HG02973 (cell line): ENCODE data around the gene FBXL13.
"Not testable (repeated sequence)": the region's sequence is repeated elsewhere in the genome, so short reads cannot be mapped to it uniquely, and the experiment has no call there.

Experiments
- ATAC-seq: cut with Tn5 transposase; IDR thresholded peaks from one replicate; pipeline ENCODE4 v1.9.1; 2021; ENCODE audit warnings: moderate library complexity; ENCODE audit not compliant: unreplicated experiment

Gene FBXL13

DNA sequence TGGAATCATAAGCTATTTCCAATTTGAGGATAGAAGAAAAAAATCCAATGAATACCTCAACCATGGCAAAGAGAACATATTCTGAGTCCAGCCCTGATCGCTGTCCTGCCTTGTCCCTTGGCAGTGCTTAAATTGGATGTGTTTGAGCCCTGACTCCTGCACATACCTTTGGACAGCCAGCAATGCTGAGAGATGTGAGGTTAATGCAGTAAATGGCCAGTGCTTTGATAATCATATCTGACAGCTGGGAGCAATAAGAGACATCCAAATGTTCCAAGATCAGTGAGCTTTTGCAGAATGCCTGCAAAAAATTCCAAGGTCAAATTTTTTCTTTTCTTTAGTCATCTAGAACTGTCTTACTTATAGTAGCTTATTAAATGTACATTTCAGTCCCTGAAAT is 241.9 kb downstream of the FBXL13 start:
- no peak for ATAC-seq

DNA sequence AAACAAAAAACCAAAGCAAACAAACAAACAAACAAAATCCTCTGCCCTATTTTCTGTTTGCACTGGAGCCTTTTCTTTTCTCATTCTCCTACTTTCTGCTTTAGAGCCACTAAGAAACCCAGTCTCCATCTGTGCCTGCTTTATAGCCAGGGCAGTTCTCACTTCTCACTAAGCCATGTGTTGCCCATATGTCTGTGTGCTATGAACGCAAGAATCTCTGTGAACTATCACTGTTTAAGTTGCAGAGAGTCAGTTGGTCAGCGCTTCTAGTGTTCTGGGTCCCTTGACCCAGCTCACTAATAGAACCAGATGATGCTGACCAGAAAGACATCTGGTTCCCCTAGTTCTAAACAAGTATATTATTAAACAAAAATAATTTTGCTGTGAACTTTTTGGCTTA is 244.4 kb downstream of the FBXL13 start:
- no peak for ATAC-seq

DNA sequence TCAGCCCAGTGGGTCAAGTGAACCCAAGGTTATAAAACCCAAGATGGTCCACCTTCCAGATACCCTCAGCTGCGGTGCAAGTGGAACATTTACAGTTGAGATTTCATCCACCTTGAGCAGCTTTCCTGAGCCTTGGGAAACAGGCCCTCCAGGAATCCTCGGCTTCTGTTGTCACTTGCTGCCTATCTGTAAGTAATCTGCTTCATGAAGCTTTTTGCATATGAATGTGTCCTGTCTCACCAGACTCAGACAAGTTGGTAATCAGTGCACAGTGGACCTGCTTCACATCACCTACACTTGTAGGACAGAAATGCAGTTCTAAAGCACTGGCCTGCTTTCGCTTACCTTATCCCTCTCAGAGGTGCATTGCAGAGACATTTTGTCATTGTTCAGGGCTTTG is 245.5 kb downstream of the FBXL13 start:
- no peak for ATAC-seq

GRCh38 chr7:102828286-102828685 is 246.3 kb downstream of the FBXL13 start:
- ATAC-seq: no peak

- no peak for ATAC-seq
These were observed 251.0 kb downstream of the FBXL13 start for GRCh38 chr7:102823390-102824119.

GRCh38 chr7:102821994-102822747 is 252.4 kb downstream of the FBXL13 start:
- ATAC-seq: no peak

DNA sequence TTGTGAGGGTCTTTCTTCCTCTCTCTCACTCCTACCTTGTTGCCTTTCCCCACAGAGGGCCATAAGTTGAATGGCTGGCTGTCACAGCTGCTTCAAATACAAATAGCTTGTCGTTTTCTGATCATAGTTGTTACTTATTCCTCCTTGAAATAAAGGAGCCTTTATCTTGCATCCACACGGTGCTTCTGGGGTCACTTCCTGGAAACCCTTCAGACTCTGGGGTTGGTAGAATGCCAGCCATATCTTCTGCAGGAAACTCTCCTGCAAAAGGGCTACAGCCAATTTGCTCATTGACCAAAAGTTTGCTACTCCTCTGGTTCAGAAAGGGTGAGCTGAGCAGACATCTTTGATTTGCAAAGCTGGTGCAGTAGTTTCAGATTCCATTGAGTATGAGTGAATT is 255.4 kb downstream of the FBXL13 start:
- no peak for ATAC-seq

GRCh38 chr7:102817616-102818573 is 256.7 kb downstream of the FBXL13 start:
- no peak for ATAC-seq

- ATAC-seq: no peak
These were observed 260.5 kb downstream of the FBXL13 start for GRCh38 chr7:102814025-102814471.

DNA sequence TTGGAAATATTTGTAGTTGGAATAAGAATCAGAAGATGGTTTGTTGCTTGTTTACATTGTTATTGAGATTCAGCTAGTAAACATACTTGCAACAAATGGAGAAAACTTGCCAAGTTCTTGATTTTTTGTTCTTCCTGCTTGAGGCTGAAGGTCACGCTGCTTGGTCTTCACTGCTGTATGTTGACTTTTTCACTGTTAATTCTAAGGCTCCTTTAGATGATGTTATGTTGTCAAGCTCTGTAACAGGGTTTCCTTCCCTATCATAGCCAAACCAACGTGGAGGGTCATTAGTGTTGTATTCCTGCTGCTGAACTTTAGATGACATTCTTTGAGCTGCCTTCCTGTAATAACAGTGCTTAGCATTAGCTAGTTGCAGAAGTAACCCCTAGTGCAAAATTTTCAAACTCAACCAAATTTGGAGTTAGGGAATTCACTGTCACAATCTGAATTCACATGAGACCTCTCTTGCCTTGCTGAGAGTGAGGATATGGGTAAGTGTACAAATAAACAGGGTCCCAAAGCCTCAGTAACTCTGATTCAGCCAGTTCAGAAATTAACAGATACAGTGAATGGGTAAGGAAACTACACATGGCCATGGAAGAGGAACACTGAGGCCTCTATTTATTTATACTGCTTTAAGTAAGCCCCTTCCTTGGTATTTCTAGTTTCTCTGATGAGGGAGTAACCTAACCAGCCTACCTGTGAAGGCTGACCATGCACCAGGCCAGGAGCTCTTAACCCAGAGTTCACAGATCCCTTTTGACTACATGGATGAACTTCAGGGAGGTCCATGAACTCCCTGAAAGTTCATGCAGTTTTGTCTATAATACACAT is 261.2 kb downstream of the FBXL13 start:
- no peak for ATAC-seq

GRCh38 chr7:102811942-102812678 is 262.5 kb downstream of the FBXL13 start:
- no peak for ATAC-seq

GRCh38 chr7:102810916-102811315 is 263.7 kb downstream of the FBXL13 start:
- ATAC-seq: no peak

DNA sequence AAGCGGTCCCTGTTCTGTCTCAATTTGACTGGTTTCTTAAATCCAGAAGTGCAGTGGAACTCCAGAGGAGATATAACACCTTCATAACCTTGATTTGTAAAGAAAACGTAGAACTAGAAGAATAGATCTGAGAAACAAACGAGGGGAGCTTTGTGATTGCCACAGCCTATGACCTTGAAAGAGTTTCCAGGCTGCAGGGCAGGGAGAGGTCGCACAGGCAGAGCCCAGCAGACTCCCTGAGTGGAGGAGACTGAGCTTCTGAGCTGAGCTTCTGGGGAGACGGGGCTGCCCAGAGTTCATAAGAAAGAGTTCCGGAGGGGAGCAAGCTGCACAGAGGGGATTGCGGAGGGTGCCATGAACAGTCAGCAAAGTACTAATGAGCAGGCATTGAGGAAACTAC is 268.0 kb downstream of the FBXL13 start:
- ATAC-seq: no peak

- not testable (repeated sequence) for ATAC-seq
These were observed 278.5 kb downstream of the FBXL13 start for GRCh38 chr7:102795987-102796595.

GRCh38 chr7:102794567-102794966 is 280.0 kb downstream of the FBXL13 start:
- ATAC-seq: not testable (repeated sequence)

DNA sequence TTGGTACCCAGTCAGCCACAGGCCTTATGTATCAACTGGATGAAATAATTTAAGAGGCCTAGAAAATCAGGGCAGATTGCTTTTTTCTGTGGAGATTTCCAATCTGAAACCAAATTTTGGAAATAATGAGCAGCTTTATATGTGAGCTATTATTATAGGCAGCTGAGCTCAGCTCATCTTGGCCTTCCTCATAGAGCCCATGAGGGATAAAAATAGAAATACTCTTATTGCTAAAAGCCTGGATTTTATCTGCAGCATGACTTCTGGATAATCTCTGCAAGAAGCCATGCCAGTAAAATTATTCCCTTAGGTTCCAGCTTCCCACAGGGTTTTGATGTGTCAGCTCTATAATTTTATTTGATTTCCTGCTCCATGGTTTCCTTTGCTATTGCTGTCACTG is 282.8 kb downstream of the FBXL13 start:
- not testable (repeated sequence) for ATAC-seq

DNA sequence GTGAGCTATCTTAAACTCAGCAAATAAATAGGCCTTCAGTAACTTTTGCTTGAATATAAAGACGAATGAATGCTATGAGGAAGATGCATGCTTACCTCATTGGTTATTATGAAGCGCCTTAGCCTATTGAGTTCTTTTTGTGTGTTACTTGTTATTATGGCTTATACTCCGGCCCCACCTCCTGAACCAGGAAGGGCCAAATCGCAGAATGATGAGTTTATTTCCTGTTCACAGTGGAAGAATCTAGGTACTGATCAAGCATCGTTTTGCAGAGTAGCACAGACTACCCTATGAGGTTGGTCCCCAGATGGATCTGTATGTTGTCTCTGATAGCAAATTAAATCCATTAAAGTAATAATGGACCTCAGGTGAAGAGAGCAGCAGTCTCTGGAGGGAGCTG is 283.2 kb downstream of the FBXL13 start:
- not testable (repeated sequence) for ATAC-seq

DNA sequence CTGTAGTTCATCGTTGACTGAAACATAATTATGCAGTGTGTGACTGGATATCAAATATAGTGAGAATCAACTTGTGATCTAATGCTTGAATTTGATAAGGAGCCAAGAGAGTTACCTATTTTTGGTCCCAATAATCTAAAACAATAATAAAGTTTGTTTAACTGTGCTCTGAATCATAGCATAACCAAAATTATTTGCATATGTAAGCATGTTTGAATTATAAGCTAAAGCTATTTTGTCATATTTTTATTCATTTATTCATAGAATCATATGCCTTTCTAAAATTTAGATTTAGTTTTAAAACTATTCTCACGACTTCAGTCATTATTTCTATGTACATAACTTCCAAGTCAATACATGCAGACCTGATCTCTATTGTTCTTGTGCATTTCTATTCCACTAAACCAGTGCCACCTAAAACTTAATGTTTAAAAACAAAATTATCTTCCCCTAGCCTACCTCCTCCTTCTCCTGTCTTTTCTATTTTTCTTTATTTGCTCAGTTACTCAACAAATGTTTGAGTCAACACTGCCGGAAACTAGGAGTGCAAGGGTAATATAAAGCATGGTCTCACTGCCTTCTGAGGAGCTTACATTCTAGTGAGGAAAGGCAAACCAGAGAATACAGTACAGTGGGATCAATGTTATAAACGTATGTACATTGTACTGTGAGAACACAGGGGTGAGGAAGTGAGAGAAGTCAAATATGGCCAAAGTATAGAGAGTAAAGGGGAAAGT is 284.1 kb downstream of the FBXL13 start:
- ATAC-seq: not testable (repeated sequence)
